ENCODE data around the gene KLF4. TPM values are rescaled to one million over a fixed set of nuclear protein-coding genes. Genes with fewer than 3 reads are reported as not detected.
"Not testable (repeated sequence)": the region's sequence is repeated elsewhere in the genome, so short reads cannot be mapped to it uniquely, and the experiment has no call there.

The KLF4 gene
- total RNA-seq, 1 experiment from 2014 or later: 5.9 TPM

DNA sequence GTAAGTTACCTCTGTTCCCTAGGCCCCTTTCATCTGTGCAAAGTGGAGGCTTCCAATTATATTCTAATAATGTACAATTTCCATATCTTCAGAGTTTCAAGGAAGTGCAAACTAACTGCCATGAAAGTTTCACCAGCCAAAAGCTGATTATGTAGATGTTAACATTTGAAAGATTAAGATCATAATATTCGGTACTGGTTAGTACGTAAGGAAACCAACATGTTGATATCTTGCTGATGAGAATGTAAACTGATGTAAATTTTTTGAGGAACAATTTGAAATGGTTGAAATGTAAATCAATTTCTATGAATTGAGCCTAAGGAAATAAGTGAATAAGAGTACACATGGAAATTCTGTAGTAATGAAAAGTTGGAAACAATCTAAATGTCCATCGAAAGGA lies 12.9 kb upstream of the KLF4 start (continued):
- TF ChIP-seq, protein P1, sequence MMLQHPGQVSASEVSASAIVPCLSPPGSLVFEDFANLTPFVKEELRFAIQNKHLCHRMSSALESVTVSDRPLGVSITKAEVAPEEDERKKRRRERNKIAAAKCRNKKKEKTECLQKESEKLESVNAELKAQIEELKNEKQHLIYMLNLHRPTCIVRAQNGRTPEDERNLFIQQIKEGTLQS (CRISPR knock-in tag; conservative IDR thresholded peaks at IDR 0.05): no peak
- TF ChIP-seq SMAD4 (CRISPR knock-in tag; IDR thresholded peaks at IDR 0.05): no peak
- TF ChIP-seq CBFB (CRISPR knock-in tag; IDR thresholded peaks at IDR 0.05; ENCODE audit: low read depth): no peak
- no peak for TF ChIP-seq ZNF138 (CRISPR knock-in tag; conservative IDR thresholded peaks at IDR 0.05)
- TF ChIP-seq, protein P2, sequence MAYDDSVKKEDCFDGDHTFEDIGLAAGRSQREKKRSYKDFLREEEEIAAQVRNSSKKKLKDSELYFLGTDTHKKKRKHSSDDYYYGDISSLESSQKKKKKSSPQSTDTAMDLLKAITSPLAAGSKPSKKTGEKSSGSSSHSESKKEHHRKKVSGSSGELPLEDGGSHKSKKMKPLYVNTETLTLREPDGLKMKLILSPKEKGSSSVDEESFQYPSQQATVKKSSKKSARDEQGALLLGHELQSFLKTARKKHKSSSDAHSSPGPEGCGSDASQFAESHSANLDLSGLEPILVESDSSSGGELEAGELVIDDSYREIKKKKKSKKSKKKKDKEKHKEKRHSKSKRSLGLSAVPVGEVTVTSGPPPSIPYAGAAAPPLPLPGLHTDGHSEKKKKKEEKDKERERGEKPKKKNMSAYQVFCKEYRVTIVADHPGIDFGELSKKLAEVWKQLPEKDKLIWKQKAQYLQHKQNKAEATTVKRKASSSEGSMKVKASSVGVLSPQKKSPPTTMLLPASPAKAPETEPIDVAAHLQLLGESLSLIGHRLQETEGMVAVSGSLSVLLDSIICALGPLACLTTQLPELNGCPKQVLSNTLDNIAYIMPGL (CRISPR knock-in tag; IDR thresholded peaks at IDR 0.05): no peak
- TF ChIP-seq FOXJ3 (CRISPR knock-in tag; IDR thresholded peaks at IDR 0.05; ENCODE audit: borderline replicate concordance): no peak
- no peak for TF ChIP-seq NFYB (CRISPR knock-in tag; conservative IDR thresholded peaks at IDR 0.05; ENCODE audit: low read depth)
- TF ChIP-seq, protein P3, sequence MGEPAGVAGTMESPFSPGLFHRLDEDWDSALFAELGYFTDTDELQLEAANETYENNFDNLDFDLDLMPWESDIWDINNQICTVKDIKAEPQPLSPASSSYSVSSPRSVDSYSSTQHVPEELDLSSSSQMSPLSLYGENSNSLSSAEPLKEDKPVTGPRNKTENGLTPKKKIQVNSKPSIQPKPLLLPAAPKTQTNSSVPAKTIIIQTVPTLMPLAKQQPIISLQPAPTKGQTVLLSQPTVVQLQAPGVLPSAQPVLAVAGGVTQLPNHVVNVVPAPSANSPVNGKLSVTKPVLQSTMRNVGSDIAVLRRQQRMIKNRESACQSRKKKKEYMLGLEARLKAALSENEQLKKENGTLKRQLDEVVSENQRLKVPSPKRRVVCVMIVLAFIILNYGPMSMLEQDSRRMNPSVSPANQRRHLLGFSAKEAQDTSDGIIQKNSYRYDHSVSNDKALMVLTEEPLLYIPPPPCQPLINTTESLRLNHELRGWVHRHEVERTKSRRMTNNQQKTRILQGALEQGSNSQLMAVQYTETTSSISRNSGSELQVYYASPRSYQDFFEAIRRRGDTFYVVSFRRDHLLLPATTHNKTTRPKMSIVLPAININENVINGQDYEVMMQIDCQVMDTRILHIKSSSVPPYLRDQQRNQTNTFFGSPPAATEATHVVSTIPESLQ (CRISPR knock-in tag; IDR thresholded peaks at IDR 0.05): no peak
- TF ChIP-seq, protein P4, sequence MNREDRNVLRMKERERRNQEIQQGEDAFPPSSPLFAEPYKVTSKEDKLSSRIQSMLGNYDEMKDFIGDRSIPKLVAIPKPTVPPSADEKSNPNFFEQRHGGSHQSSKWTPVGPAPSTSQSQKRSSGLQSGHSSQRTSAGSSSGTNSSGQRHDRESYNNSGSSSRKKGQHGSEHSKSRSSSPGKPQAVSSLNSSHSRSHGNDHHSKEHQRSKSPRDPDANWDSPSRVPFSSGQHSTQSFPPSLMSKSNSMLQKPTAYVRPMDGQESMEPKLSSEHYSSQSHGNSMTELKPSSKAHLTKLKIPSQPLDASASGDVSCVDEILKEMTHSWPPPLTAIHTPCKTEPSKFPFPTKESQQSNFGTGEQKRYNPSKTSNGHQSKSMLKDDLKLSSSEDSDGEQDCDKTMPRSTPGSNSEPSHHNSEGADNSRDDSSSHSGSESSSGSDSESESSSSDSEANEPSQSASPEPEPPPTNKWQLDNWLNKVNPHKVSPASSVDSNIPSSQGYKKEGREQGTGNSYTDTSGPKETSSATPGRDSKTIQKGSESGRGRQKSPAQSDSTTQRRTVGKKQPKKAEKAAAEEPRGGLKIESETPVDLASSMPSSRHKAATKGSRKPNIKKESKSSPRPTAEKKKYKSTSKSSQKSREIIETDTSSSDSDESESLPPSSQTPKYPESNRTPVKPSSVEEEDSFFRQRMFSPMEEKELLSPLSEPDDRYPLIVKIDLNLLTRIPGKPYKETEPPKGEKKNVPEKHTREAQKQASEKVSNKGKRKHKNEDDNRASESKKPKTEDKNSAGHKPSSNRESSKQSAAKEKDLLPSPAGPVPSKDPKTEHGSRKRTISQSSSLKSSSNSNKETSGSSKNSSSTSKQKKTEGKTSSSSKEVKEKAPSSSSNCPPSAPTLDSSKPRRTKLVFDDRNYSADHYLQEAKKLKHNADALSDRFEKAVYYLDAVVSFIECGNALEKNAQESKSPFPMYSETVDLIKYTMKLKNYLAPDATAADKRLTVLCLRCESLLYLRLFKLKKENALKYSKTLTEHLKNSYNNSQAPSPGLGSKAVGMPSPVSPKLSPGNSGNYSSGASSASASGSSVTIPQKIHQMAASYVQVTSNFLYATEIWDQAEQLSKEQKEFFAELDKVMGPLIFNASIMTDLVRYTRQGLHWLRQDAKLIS (CRISPR knock-in tag; IDR thresholded peaks at IDR 0.05; ENCODE audit: borderline replicate concordance): no peak

DNA sequence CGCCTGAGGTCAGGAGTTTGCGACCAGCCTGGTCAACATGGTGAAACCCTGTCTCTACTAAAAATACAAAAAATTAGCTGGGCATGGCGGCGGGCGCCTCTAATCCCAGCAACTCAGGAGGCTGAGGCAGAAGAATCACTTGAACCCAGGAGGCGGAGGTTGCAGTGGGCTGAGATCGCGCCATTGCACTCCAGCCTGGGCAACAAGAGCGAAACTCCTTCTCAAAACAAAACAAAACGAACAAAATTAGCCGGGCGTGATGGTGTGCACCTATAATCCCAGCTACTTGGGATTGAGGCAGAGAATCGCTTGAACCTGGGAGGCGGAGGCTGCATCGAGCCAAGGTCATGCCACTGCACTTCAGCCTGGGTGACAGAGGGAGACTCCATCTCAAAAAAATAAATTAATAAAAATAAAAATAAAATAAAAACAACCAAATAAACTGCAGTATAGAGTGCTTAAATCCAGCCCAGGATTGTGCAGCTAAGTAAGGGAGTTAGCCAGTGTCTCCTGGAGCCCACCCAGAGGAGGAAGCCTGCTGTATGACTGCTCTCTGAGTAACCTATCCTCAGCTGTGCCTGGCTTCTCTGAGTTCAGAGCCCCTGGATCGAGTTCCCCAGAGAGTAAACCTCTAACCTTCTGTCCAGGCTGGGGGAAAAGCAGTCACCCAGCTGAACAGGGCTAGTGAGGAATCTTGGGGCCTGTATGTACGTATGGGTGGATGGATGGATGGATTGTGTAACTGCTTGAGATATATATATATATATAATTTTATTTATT lies 11.0 kb upstream of the KLF4 start:
- POLR2A ChIA-PET; H3K9me3 Mint-ChIP-seq; H3K27ac Mint-ChIP-seq; ATAC-seq; H3K36me3 Mint-ChIP-seq; H3K27me3 Mint-ChIP-seq (ENCODE audit: low read depth); H3K4me3 Mint-ChIP-seq; DNase-seq (ENCODE audit: low spot score); CTCF ChIA-PET: not testable (repeated sequence)
- peaks cover 15% of the 10 kb centered on the region for H3K4me1 Mint-ChIP-seq

DNA sequence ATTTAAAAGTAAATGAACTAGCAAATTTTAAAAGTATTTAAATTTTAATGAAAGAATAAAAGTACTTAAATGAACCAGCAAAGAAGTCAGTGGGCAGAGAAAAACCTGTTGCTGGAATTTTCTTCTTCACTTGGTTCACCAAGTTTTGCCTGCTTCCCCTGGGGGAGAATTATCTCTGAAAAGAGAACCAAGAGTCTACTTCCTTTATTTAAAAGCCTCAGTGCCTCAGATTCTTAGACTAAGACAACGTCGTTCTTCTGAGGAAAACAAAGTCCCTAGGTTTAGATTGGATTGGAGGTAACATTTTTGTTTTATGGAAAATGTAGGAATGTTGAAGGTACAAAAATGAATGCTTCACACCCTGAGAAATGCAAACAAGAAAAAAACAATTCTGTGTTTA lies 7.4 kb upstream of the KLF4 start:
- Mint-ChIP-seq H3K36me3 (no peaks in the 10 kb centered on the region), H3K4me3 (no peak overlapping the region), H3K27me3 (ENCODE audit: low read depth) (peaks cover 5% of the 10 kb centered on the region; the same call in 1 of the 2 replicates), H3K4me1 (peaks cover 16% of the 10 kb centered on the region), H3K9me3 (no peaks in the 10 kb centered on the region), H3K27ac (no peak overlapping the region)
- no peak for ATAC-seq
- POLR2A ChIA-PET: no interaction called here
- DNase-seq (ENCODE audit: low spot score): no peak
- CTCF ChIA-PET: no interaction called here
- TF ChIP-seq, protein P5, sequence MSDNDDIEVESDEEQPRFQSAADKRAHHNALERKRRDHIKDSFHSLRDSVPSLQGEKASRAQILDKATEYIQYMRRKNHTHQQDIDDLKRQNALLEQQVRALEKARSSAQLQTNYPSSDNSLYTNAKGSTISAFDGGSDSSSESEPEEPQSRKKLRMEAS (CRISPR knock-in tag; IDR thresholded peaks at IDR 0.05): no peak
- TF ChIP-seq SOX15 (CRISPR knock-in tag; IDR thresholded peaks at IDR 0.05): no peak
- TF ChIP-seq, protein P6, sequence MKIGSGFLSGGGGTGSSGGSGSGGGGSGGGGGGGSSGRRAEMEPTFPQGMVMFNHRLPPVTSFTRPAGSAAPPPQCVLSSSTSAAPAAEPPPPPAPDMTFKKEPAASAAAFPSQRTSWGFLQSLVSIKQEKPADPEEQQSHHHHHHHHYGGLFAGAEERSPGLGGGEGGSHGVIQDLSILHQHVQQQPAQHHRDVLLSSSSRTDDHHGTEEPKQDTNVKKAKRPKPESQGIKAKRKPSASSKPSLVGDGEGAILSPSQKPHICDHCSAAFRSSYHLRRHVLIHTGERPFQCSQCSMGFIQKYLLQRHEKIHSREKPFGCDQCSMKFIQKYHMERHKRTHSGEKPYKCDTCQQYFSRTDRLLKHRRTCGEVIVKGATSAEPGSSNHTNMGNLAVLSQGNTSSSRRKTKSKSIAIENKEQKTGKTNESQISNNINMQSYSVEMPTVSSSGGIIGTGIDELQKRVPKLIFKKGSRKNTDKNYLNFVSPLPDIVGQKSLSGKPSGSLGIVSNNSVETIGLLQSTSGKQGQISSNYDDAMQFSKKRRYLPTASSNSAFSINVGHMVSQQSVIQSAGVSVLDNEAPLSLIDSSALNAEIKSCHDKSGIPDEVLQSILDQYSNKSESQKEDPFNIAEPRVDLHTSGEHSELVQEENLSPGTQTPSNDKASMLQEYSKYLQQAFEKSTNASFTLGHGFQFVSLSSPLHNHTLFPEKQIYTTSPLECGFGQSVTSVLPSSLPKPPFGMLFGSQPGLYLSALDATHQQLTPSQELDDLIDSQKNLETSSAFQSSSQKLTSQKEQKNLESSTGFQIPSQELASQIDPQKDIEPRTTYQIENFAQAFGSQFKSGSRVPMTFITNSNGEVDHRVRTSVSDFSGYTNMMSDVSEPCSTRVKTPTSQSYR (CRISPR knock-in tag; IDR thresholded peaks at IDR 0.05): no peak
- TF ChIP-seq MXD4 (CRISPR knock-in tag; IDR thresholded peaks at IDR 0.05; ENCODE audit: borderline replicate concordance): no peak
- no peak for TF ChIP-seq MYBL2 (CRISPR knock-in tag; IDR thresholded peaks at IDR 0.05)
- TF ChIP-seq ETV6 (CRISPR knock-in tag; IDR thresholded peaks at IDR 0.05): no peak
- no peak for TF ChIP-seq EMX1 (CRISPR knock-in tag; IDR thresholded peaks at IDR 0.05)
- TF ChIP-seq, protein P7, sequence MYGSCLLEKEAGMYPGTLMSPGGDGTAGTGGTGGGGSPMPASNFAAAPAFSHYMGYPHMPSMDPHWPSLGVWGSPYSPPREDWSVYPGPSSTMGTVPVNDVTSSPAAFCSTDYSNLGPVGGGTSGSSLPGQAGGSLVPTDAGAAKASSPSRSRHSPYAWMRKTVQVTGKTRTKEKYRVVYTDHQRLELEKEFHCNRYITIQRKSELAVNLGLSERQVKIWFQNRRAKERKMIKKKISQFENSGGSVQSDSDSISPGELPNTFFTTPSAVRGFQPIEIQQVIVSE (CRISPR knock-in tag; IDR thresholded peaks at IDR 0.05; ENCODE audit: borderline replicate concordance): no peak
- TF ChIP-seq PRRX2 (CRISPR knock-in tag; IDR thresholded peaks at IDR 0.05): no peak
- no peak for TF ChIP-seq GABPB1 (CRISPR knock-in tag; IDR thresholded peaks at IDR 0.05)
